Raji (cell line): ENCODE measurements around the gene CDC6.

Source experiments
- POLR2A ChIP-seq: IDR thresholded peaks from 2 replicates; pipeline ENCODE4 v1.6.1; 2011; ENCODE audit warnings: low read depth, low read length, control low read depth; ENCODE audit not compliant: insufficient read depth

The CDC6 gene

GRCh38 chr17:40323391-40324381 is 36.0 kb downstream of the CDC6 start:
- TF ChIP-seq POLR2A, result no peak

GRCh38 chr17:40325156-40326013 is 37.7 kb downstream of the CDC6 start:
- TF ChIP-seq POLR2A, result no peak

GRCh38 chr17:40326014-40326831 is 38.5 kb downstream of the CDC6 start:
- no peak for TF ChIP-seq POLR2A

GRCh38 chr17:40326832-40327199 is 39.1 kb downstream of the CDC6 start:
- no peak for TF ChIP-seq POLR2A

GRCh38 chr17:40327244-40327729 is 39.6 kb downstream of the CDC6 start:
- TF ChIP-seq POLR2A, result no peak

GRCh38 chr17:40327735-40328385 is 40.2 kb downstream of the CDC6 start:
- no peak for TF ChIP-seq POLR2A

GRCh38 chr17:40328386-40328766 is 40.7 kb downstream of the CDC6 start:
- TF ChIP-seq POLR2A, result no peak

- TF ChIP-seq POLR2A, result no peak
Measured at GRCh38 chr17:40329839-40330794, 42.4 kb downstream of the CDC6 start.

GRCh38 chr17:40330850-40331470 is 43.3 kb downstream of the CDC6 start:
- TF ChIP-seq POLR2A, result no peak

GRCh38 chr17:40331743-40332641 is 44.3 kb downstream of the CDC6 start:
- no peak for TF ChIP-seq POLR2A

GRCh38 chr17:40333781-40334448 is 46.2 kb downstream of the CDC6 start:
- TF ChIP-seq POLR2A, result no peak
